Body of pancreas (tissue), 4 donors: ENCODE results near the gene DLG2.

Source experiments
- POLR2A ChIP-seq, 3 donors: fragments of 450-650 bp; IDR thresholded peaks; one replicate each; pipeline ENCODE4 v1.6.1; 2016; ENCODE audit warnings: antibody characterized with exemption in 3 of 3, mild to moderate bottlenecking in 2 of 3
- TF ChIP-seq, protein P1 (sequence below), 7 experiments: fragments of 450-650 bp in 4 of 7; fragments of 200-600 bp in 3 of 7; sonication (generic) in 3 of 7; IDR thresholded peaks; one replicate each; pipeline ENCODE4 v1.5.1; 2016 to 2019; ENCODE audit warnings: antibody characterized with exemption in 7 of 7

DNA sequence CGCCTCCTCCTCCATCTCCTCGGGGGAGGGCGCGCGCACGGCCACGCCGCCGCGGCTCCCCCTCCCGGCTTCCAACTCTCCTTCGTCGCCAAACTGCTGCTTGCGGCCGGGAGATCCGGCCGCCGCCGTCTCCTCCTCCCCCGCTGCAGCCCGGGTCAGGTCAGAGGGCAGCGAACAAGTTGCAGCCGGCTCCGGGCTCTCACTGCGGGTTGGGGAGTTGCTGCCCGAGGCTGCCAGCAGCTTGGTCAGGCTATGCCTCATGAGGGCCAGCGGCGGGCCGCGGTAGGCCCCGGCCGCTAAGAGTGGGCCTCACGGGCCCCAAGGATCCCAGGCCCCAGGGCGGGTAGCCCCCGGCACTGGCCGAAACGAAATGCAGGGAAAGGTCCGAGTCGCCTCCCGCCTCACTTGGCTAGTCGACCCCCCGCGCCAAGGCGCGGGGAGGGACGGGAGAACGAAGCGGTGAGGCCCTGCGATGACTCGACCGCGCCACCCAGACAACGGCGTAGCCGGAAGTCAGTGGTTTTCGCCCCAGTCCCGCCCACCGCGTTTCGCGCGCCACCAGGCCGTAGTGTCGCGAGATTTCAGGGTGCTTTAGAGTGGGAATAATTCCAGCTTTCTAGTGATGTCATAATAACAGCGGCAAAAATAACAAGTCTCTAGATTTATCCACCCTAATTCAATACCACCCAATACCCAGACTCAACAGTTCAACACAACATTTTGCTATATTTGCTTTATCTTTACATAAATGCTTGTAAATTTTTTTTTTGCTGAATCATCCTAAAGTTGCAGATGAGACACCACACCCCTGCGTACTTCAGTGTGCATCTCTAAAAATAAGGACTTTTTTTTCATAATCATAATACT is 37.7 kb upstream of the DLG2 start, which contains the start of gene CREBZF:
- TF ChIP-seq, protein P1, sequence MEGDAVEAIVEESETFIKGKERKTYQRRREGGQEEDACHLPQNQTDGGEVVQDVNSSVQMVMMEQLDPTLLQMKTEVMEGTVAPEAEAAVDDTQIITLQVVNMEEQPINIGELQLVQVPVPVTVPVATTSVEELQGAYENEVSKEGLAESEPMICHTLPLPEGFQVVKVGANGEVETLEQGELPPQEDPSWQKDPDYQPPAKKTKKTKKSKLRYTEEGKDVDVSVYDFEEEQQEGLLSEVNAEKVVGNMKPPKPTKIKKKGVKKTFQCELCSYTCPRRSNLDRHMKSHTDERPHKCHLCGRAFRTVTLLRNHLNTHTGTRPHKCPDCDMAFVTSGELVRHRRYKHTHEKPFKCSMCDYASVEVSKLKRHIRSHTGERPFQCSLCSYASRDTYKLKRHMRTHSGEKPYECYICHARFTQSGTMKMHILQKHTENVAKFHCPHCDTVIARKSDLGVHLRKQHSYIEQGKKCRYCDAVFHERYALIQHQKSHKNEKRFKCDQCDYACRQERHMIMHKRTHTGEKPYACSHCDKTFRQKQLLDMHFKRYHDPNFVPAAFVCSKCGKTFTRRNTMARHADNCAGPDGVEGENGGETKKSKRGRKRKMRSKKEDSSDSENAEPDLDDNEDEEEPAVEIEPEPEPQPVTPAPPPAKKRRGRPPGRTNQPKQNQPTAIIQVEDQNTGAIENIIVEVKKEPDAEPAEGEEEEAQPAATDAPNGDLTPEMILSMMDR (IDR thresholded peaks at IDR 0.05): no peak
- peak; percentile 98 to 99 (median 99) for TF ChIP-seq POLR2A (IDR thresholded peaks at IDR 0.05)
